Naive thymus-derived CD8-positive, alpha-beta T cell (primary cell): Measurements from ENCODE around the gene ANKRD26. TPM values are rescaled to one million over a fixed set of nuclear protein-coding genes. Genes with fewer than 3 reads are reported as not detected.

Experiments used
- ATAC-seq, 2 donors: fragments of 150-1000 bp; cut with Tn5 transposase in 1 of 2; sonication (Bioruptor Pico), chemical (Tn5 transposase) in 1 of 2; 1 replicate in 1 of 2; 2 replicates in 1 of 2; pipeline ENCODE4 v1.10.0; 2021; ENCODE audit warnings: mild to moderate bottlenecking in 2 of 2, moderate library complexity in 2 of 2
- POLR2A ChIA-PET: fragments of 350-600 bp; sonication (Branson Sonifier 250); formaldehyde crosslinking; loops from one replicate; lab custom pipeline; 2021; ENCODE audit warnings: antibody characterized with exemption; lab: Charles Lee
- DNase-seq, 10 donors: peaks; one replicate each; pipeline versions ENCODE4 v3.0.0 to v3.0.0-alpha.2; 2020 to 2022
- H3K27ac Mint-ChIP-seq, 10 donors: one replicate each; pipeline ENCODE4 v1.8.0; 2020 to 2022; ENCODE audit warnings: mild to moderate bottlenecking in 10 of 10, mixed read lengths in 10 of 10, moderate library complexity in 4 of 10, inconsistent platforms in 1 of 10
- H3K27me3 Mint-ChIP-seq, 5 donors: one replicate each; pipeline ENCODE4 v1.8.0; 2021 to 2022; ENCODE audit warnings: mixed read lengths in 5 of 5
- H3K36me3 Mint-ChIP-seq, 3 donors: one replicate each; pipeline ENCODE4 v1.8.0; 2020 to 2022; ENCODE audit warnings: mixed read lengths in 3 of 3, mild to moderate bottlenecking in 2 of 3, inconsistent platforms in 1 of 3
- H3K4me1 Mint-ChIP-seq, 4 donors: one replicate each; pipeline ENCODE4 v1.8.0; 2021 to 2022; ENCODE audit warnings: mixed read lengths in 4 of 4
- H3K4me3 Mint-ChIP-seq, 10 donors: one replicate each; pipeline ENCODE4 v1.8.0; 2020 to 2022; ENCODE audit warnings: mild to moderate bottlenecking in 10 of 10, mixed read lengths in 10 of 10, moderate library complexity in 6 of 10, inconsistent platforms in 1 of 10
- H3K9me3 Mint-ChIP-seq, 9 donors: one replicate each; pipeline ENCODE4 v1.8.0; 2020 to 2022; ENCODE audit warnings: mixed read lengths in 9 of 9, mild to moderate bottlenecking in 3 of 9, inconsistent platforms in 1 of 9, moderate library complexity in 1 of 9
- polyA plus RNA-seq, 3 donors: library from polyadenylated mRNA; unstranded; fragments of 300-500 nt; fragmentation: Illumina TruSeq; gene quantifications; one replicate each; pipeline ENCODE4 v1.2.3, GENCODE V29; 2021
- total RNA-seq, 8 experiments: library from RNA in 2 of 8; stranded (reverse) in 2 of 8; gene quantifications; one replicate each; pipeline ENCODE4 v1.2.3 and lab custom pipeline; 2021 to 2026

Gene ANKRD26
- 10 to 100 TPM; 15.8 to 16.2 TPM for total RNA-seq
- polyA plus RNA-seq: 1 to 10 TPM; 1.9 to 2.9 (median 2.7) TPM
- total RNA-seq (lab: John Stamatoyannopoulos, UW): 19.3 to 96.9 (median 57.9) reads per million in 6 experiments

- Mint-ChIP-seq H3K4me1 (peaks cover 26 to 55% (median 54%) of the 10 kb centered on the region in 4 donors), H3K27me3 (peaks cover 0 to 5% (median 0%) of the 10 kb centered on the region in 5 donors), H3K36me3 (peaks cover 0 to 6% (median 2%) of the 10 kb centered on the region in 3 donors), H3K9me3 (peaks cover 0 to 2% (median 0%) of the 10 kb centered on the region in 9 donors), H3K27ac (peak within 1 kb of the TSS; percentile 96 to 100 (median 98)), H3K4me3 (peak within 1 kb of the TSS; percentile 88 to 97 (median 95))
- POLR2A ChIA-PET: interaction anchor here (1.0 to 3.6 kb wide), 4 partner anchors 9 to 54 kb away, joined by 3 to 32 read pairs (median 4); partner anchors contain the start of genes MASTL and YME1L1
- DNase-seq (peak; percentile 92 to 98 (median 96)), ATAC-seq (peak; percentile 50 to 71)
These were observed at the start of gene ANKRD26 for GRCh38 chr10:27099916-27100812. TSS of gene ANKRD26 (minus strand) at chr10:27100494. CDS start at chr10:27100326, 168 bp downstream.

- H3K27ac Mint-ChIP-seq: peak overlapping the region in 2 of 10 donors; percentile 42 to 44
- peaks cover 3 to 68% (median 21%) of the 10 kb centered on the region in 3 donors for H3K36me3 Mint-ChIP-seq
- DNase-seq (no peak), ATAC-seq (no peak)
- H3K9me3 Mint-ChIP-seq: no peaks in the 10 kb centered on the region
- H3K4me3 Mint-ChIP-seq: no peak overlapping the region
- POLR2A ChIA-PET: no interaction called here
- no peaks in the 10 kb centered on the region for H3K27me3 Mint-ChIP-seq
- peaks cover 13 to 43% (median 37%) of the 10 kb centered on the region in 4 donors for H3K4me1 Mint-ChIP-seq
These were observed 47.4 kb upstream of the ANKRD26 start for GRCh38 chr10:27147701-27148100.

GRCh38 chr10:27145937-27146336 lies 45.6 kb upstream of the ANKRD26 start:
- peaks cover 7 to 31% (median 23%) of the 10 kb centered on the region in 4 donors for H3K4me1 Mint-ChIP-seq
- H3K36me3 Mint-ChIP-seq: peaks cover 3 to 80% (median 16%) of the 10 kb centered on the region in 3 donors
- H3K27me3 Mint-ChIP-seq: no peaks in the 10 kb centered on the region
- no peak for DNase-seq
- H3K27ac Mint-ChIP-seq: peak overlapping the region in 1 of 10 donors; percentile 40
- POLR2A ChIA-PET: interaction anchor here (0.7 kb wide), 1 partner anchor 400 kb away, joined by 3 read pairs; no protein-coding TSS in a partner anchor
- no peak overlapping the region for H3K4me3 Mint-ChIP-seq
- ATAC-seq: no peak
- H3K9me3 Mint-ChIP-seq: no peaks in the 10 kb centered on the region

- DNase-seq: no peak
- ATAC-seq: no peak
- Mint-ChIP-seq H3K4me3 (no peak overlapping the region), H3K9me3 (no peaks in the 10 kb centered on the region), H3K27me3 (no peaks in the 10 kb centered on the region), H3K4me1 (peaks cover 3 to 21% (median 11%) of the 10 kb centered on the region in 4 donors), H3K36me3 (peaks cover 3 to 88% (median 16%) of the 10 kb centered on the region in 3 donors), H3K27ac (no peak overlapping the region)
- POLR2A ChIA-PET: interaction anchor here (0.6 kb wide), 1 partner anchor 1017 kb away, joined by 5 read pairs; no protein-coding TSS in a partner anchor
These were observed 43.4 kb upstream of the ANKRD26 start for GRCh38 chr10:27143686-27144085.

- Mint-ChIP-seq H3K36me3 (peaks cover 0 to 77% (median 13%) of the 10 kb centered on the region in 3 donors), H3K27me3 (no peaks in the 10 kb centered on the region), H3K4me3 (no peak overlapping the region), H3K9me3 (no peaks in the 10 kb centered on the region), H3K27ac (peak overlapping the region in 1 of 10 donors; percentile 44), H3K4me1 (peaks cover 0 to 12% (median 7%) of the 10 kb centered on the region in 4 donors)
- POLR2A ChIA-PET: interaction anchor here (0.6 kb wide), 1 partner anchor 90 kb away, joined by 3 read pairs; no protein-coding TSS in a partner anchor
- DNase-seq: no peak
- no peak for ATAC-seq
These were observed 38.0 kb upstream of the ANKRD26 start for GRCh38 chr10:27138277-27138676.

GRCh38 chr10:27134371-27134770 lies 34.1 kb upstream of the ANKRD26 start:
- ATAC-seq (no peak), DNase-seq (no peak)
- Mint-ChIP-seq H3K27me3 (no peaks in the 10 kb centered on the region), H3K4me3 (no peak overlapping the region), H3K9me3 (no peaks in the 10 kb centered on the region), H3K4me1 (peaks cover 9 to 22% (median 16%) of the 10 kb centered on the region in 4 donors), H3K36me3 (peaks cover 10 to 79% (median 21%) of the 10 kb centered on the region in 3 donors), H3K27ac (peak overlapping the region in 1 of 10 donors; percentile 59)
- POLR2A ChIA-PET: no interaction called here

GRCh38 chr10:27108165-27108564 lies 7.9 kb upstream of the ANKRD26 start:
- Mint-ChIP-seq H3K9me3 (peaks cover 0 to 10% (median 4%) of the 10 kb centered on the region in 9 donors), H3K27ac (peak overlapping the region in 3 of 10 donors; percentile 3 to 72 (median 71)), H3K4me3 (no peak overlapping the region), H3K27me3 (no peaks in the 10 kb centered on the region), H3K4me1 (peaks cover 9 to 13% (median 10%) of the 10 kb centered on the region in 4 donors), H3K36me3 (peaks cover 8 to 55% (median 30%) of the 10 kb centered on the region in 3 donors)
- ATAC-seq: no peak
- no peak for DNase-seq
- POLR2A ChIA-PET: no interaction called here

GRCh38 chr10:27104919-27105318 lies 4.6 kb upstream of the ANKRD26 start:
- ATAC-seq: no peak
- POLR2A ChIA-PET: interaction anchor here (0.7 to 1.7 kb wide), 3 partner anchors 8 to 50 kb away, joined by 3 to 7 read pairs (median 4); partner anchors contain the start of genes MASTL and YME1L1
- Mint-ChIP-seq H3K27me3 (peaks cover 0 to 5% (median 0%) of the 10 kb centered on the region in 5 donors), H3K4me1 (peaks cover 24 to 41% (median 38%) of the 10 kb centered on the region in 4 donors), H3K27ac (peak overlapping the region; percentile 79 to 93 (median 86)), H3K4me3 (peak overlapping the region in 2 of 10 donors; percentile 30 to 49), H3K9me3 (peaks cover 0 to 10% (median 6%) of the 10 kb centered on the region in 9 donors), H3K36me3 (peaks cover 8 to 29% (median 17%) of the 10 kb centered on the region in 3 donors)
- peak in 3 of 10 donors; percentile 12 to 29 (median 27) for DNase-seq

- peak overlapping the region; percentile 88 to 97 (median 95) for H3K4me3 Mint-ChIP-seq
These were observed 586 bp upstream of the ANKRD26 start for GRCh38 chr10:27100813-27101347.

GRCh38 chr10:27099448-27099847 lies 846 bp downstream of the ANKRD26 start:
- H3K4me3 Mint-ChIP-seq: peak overlapping the region; percentile 88 to 97 (median 95)
- peaks cover 0 to 2% (median 0%) of the 10 kb centered on the region in 9 donors for H3K9me3 Mint-ChIP-seq
- H3K27me3 Mint-ChIP-seq: peaks cover 0 to 5% (median 0%) of the 10 kb centered on the region in 5 donors
- DNase-seq (no peak), ATAC-seq (no peak)
- peaks cover 0 to 6% (median 2%) of the 10 kb centered on the region in 3 donors for H3K36me3 Mint-ChIP-seq
- POLR2A ChIA-PET: interaction anchor here (0.6 to 3.6 kb wide), 4 partner anchors 16 to 593 kb away, joined by 3 to 32 read pairs (median 4); partner anchors contain the start of genes MASTL and YME1L1
- peaks cover 22 to 50% (median 47%) of the 10 kb centered on the region in 4 donors for H3K4me1 Mint-ChIP-seq
- H3K27ac Mint-ChIP-seq: peak overlapping the region; percentile 43 to 100 (median 98)

More at GRCh38 chr10:27100813-27101347, 586 bp upstream of the ANKRD26 start:
- peaks cover 0 to 5% (median 0%) of the 10 kb centered on the region in 5 donors for H3K27me3 Mint-ChIP-seq
- H3K27ac Mint-ChIP-seq: peak overlapping the region; percentile 96 to 100 (median 98)
- H3K9me3 Mint-ChIP-seq: peaks cover 0 to 2% (median 0%) of the 10 kb centered on the region in 9 donors
- DNase-seq: peak in 8 of 10 donors; percentile 20 to 68 (median 48)
- H3K4me1 Mint-ChIP-seq: peaks cover 27 to 57% (median 57%) of the 10 kb centered on the region in 4 donors
- POLR2A ChIA-PET: interaction anchor here (0.5 to 3.6 kb wide), 4 partner anchors 9 to 1425 kb away, joined by 4 to 32 read pairs (median 5); partner anchors contain the start of genes MASTL and YME1L1
- ATAC-seq: peak; percentile 46 to 48
- peaks cover 0 to 5% (median under 1%) of the 10 kb centered on the region in 3 donors for H3K36me3 Mint-ChIP-seq

GRCh38 chr10:27088119-27089044 lies 11.9 kb downstream of the ANKRD26 start:
- Mint-ChIP-seq H3K4me1 (peaks cover 0 to 2% (median 0%) of the 10 kb centered on the region in 4 donors), H3K27me3 (no peaks in the 10 kb centered on the region), H3K4me3 (no peak overlapping the region), H3K36me3 (peaks cover 5 to 63% (median 28%) of the 10 kb centered on the region in 3 donors), H3K27ac (no peak overlapping the region), H3K9me3 (no peaks in the 10 kb centered on the region)
- POLR2A ChIA-PET: no interaction called here
- ATAC-seq (no peak), DNase-seq (no peak)
